PC-9 (cell line): ENCODE measurements around the gene CDT1. TPM values are rescaled to one million over a fixed set of nuclear protein-coding genes. Genes with fewer than 3 reads are reported as not detected.

Experiments used
- BruUV-seq: library from RNA; stranded (reverse); fragments of 400-500 nt; replicated peaks from 2 replicates; lab custom pipeline; 2021; lab: Mats Ljungman, UMichigan
- CTCF ChIA-PET: fragments of 300-600 bp; sonication (Branson Sonifier 250); formaldehyde crosslinking; loops from one replicate; lab custom pipeline; 2022; ENCODE audit warnings: antibody characterized with exemption; lab: Charles Lee
- POLR2A ChIA-PET: fragments of 300-600 bp; sonication (Branson Sonifier 250); formaldehyde crosslinking; loops from one replicate; lab custom pipeline; 2022; ENCODE audit warnings: antibody characterized with exemption; ENCODE audit not compliant: unreplicated experiment; lab: Charles Lee
- DNase-seq, 2 experiments: peaks; one replicate each; pipeline versions ENCODE4 v3.0.0 to v3.0.0-alpha.2; 2015 to 2022; ENCODE audit warnings: mixed read lengths in 1 of 2
- H2AFZ ChIP-seq: fragments of 200-600 bp; sonication (generic); 2 replicates; pipeline ENCODE4 v1.8.1; 2017; ENCODE audit warnings: antibody characterized with exemption
- H3F3A ChIP-seq: fragments of 200-600 bp; sonication (generic); 2 replicates; pipeline ENCODE4 v1.8.1; 2017; ENCODE audit warnings: antibody characterized with exemption, mild to moderate bottlenecking, low read depth; ENCODE audit not compliant: insufficient read depth
- H3K27ac ChIP-seq: fragments of 200-600 bp; sonication (generic); 2 replicates; pipeline ENCODE4 v1.6.1; 2016; ENCODE audit warnings: mixed run types
- H3K27me3 ChIP-seq: fragments of 200-600 bp; sonication (generic); 2 replicates; pipeline ENCODE4 v1.6.1; 2016; ENCODE audit warnings: low read depth, mixed run types; ENCODE audit not compliant: insufficient read depth
- H3K36me3 ChIP-seq: fragments of 200-600 bp; sonication (generic); 2 replicates; pipeline ENCODE4 v1.6.1; 2016; ENCODE audit warnings: low read depth, mixed run types
- H3K4me1 ChIP-seq: fragments of 200-600 bp; sonication (generic); replicated peaks from 2 replicates; pipeline ENCODE4 v1.6.1; 2016; ENCODE audit warnings: mixed run types; ENCODE audit not compliant: insufficient read depth
- H3K4me2 ChIP-seq: fragments of 200-600 bp; sonication (generic); 2 replicates; pipeline ENCODE4 v1.6.1; 2017; ENCODE audit warnings: mixed run types
- H3K4me3 ChIP-seq: fragments of 200-600 bp; sonication (generic); 2 replicates; pipeline ENCODE4 v1.6.1; 2016; ENCODE audit warnings: mixed run types
- H3K79me2 ChIP-seq: fragments of 200-600 bp; sonication (generic); 2 replicates; pipeline ENCODE4 v1.6.1; 2017; ENCODE audit warnings: low read depth, mixed run types
- H3K9me2 ChIP-seq: fragments of 200-600 bp; sonication (generic); 2 replicates; pipeline ENCODE4 v1.8.1; 2017; ENCODE audit warnings: mild to moderate bottlenecking; ENCODE audit not compliant: insufficient read depth
- H3K9me3 ChIP-seq: fragments of 200-600 bp; sonication (generic); 2 replicates; pipeline ENCODE4 v1.8.1; 2016; ENCODE audit warnings: low read depth; ENCODE audit not compliant: insufficient read depth
- H4K20me1 ChIP-seq: fragments of 200-600 bp; sonication (generic); 2 replicates; pipeline ENCODE4 v1.8.1; 2017; ENCODE audit not compliant: insufficient read depth
- EZH2 ChIP-seq: fragments of 200-600 bp; sonication (generic); IDR thresholded peaks from 2 replicates; pipeline ENCODE4 v1.8.0; 2017; ENCODE audit warnings: antibody characterized with exemption, low read depth
- intact Hi-C: fragments of 100-400 bp; cut with micrococcal nuclease; formaldehyde crosslinking; loops from one replicate; pipeline ENCODE4 v1.10.0; 2022; ENCODE audit not compliant: unreplicated experiment
- total RNA-seq: library from RNA; stranded (reverse); gene quantifications from 2 replicates; pipeline ENCODE4 v1.2.3, GENCODE V29; 2021
- TF ChIP-seq, protein P1 (sequence below): fragments of 200-600 bp; sonication (generic); conservative IDR thresholded peaks from 2 replicates; pipeline ENCODE4 v1.6.1; 2017; ENCODE audit warnings: mixed run types, antibody characterized with exemption, mild to moderate bottlenecking, moderate library complexity

CDT1 gene
- total RNA-seq, 1 experiment from 2014 or later, result 73.2 TPM

DNA sequence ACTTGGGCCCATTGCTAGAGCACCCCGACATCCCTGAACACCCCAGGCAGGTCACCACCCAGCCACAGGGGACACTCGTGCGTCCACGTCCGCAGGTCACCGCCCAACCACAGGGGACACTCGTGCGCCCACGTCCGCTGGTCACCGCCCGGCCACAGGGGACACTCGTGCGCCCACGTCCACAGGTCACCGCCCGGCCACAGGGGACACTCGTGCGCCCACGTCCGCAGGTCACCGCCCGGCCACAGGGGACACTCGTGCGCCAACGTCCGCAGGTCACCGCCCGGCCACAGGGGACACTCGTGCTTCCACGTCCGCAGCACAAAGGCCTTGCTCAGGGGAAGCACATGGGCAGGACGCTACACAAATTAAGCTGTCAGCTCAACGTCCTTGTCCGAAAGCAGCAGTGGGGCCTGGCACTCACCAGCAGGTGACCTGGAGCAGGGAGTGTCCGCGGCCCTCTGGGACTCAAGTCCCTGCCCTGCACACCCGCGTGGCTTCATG is 35.5 kb downstream of the CDT1 start:
- Histone ChIP-seq H2AFZ (no peak overlapping the region), H3K27ac (no peak overlapping the region), H3F3A (no peaks in the 10 kb centered on the region), H3K4me2 (no peak overlapping the region), H3K4me3 (no peak overlapping the region), H4K20me1 (no peaks in the 10 kb centered on the region), H3K79me2 (no peaks in the 10 kb centered on the region), H3K36me3 (no peaks in the 10 kb centered on the region), H3K9me3 (no peaks in the 10 kb centered on the region), H3K9me2 (no peaks in the 10 kb centered on the region), H3K27me3 (no peaks in the 10 kb centered on the region), H3K4me1 (no peaks in the 10 kb centered on the region)
- no TSS peak for BruUV-seq
- intact Hi-C loops, result no loop called here
- ChIA-PET CTCF (no interaction called here), POLR2A (no interaction called here)
- no peak for DNase-seq
- TF ChIP-seq, protein P1, sequence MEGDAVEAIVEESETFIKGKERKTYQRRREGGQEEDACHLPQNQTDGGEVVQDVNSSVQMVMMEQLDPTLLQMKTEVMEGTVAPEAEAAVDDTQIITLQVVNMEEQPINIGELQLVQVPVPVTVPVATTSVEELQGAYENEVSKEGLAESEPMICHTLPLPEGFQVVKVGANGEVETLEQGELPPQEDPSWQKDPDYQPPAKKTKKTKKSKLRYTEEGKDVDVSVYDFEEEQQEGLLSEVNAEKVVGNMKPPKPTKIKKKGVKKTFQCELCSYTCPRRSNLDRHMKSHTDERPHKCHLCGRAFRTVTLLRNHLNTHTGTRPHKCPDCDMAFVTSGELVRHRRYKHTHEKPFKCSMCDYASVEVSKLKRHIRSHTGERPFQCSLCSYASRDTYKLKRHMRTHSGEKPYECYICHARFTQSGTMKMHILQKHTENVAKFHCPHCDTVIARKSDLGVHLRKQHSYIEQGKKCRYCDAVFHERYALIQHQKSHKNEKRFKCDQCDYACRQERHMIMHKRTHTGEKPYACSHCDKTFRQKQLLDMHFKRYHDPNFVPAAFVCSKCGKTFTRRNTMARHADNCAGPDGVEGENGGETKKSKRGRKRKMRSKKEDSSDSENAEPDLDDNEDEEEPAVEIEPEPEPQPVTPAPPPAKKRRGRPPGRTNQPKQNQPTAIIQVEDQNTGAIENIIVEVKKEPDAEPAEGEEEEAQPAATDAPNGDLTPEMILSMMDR, result no peak
- TF ChIP-seq EZH2, result no peak

DNA sequence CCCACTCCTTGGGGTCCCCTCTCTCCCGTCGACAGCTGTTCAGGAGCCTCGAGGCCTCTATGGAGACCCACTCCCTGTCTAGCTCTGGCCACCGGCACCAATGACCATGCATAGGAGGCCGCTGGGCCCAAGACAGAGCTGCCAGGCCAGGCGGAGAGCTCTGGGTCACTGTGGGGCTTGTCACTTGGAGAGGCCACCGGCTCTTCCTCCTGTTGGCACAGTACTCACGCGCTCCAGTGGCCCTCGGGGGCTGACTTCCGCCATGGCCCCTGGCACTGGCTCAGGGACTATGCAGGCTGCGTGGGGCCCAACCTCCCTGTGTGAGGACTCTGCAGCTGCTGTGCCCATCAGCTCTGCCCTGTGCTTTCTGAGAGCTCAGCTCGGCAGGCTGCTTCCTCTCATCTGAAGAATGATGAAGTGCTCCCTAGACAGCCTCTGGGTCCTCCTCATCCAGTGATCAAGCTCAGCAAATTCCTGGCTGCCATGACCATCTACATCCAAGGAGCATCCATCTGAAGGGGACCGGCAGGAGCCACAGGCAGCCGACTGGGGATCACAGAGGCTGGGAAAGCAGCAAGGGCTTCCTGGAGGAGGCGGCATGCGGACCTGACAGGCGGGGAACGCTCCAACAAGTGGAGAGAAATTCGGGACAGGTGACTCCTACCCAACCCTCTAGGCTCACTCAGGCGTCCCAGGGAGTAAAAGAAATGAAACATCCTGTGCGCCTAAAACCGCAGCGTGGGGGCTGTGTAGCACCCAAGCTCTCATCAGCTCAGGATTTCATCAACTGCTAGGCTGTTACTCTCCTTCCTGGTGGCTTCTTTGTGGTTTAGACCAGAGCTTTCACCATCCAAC is 36.4 kb downstream of the CDT1 start:
- ChIA-PET POLR2A (no interaction called here), CTCF (no interaction called here)
- DNase-seq, result no peak
- H3K4me2 ChIP-seq, result no peak overlapping the region
- no peak overlapping the region for H2AFZ ChIP-seq
- H3K9me3 ChIP-seq, result no peaks in the 10 kb centered on the region
- no peak overlapping the region for H3K4me3 ChIP-seq
- no peaks in the 10 kb centered on the region for H3K36me3 ChIP-seq
- intact Hi-C loops, result no loop called here
- no peaks in the 10 kb centered on the region for H3K9me2 ChIP-seq
- H3F3A ChIP-seq, result no peaks in the 10 kb centered on the region
- H3K27ac ChIP-seq, result no peak overlapping the region
- no peak for TF ChIP-seq EZH2
- TF ChIP-seq, protein P1, result no peak
- H3K4me1 ChIP-seq, result no peaks in the 10 kb centered on the region
- H3K27me3 ChIP-seq, result no peaks in the 10 kb centered on the region
- no peaks in the 10 kb centered on the region for H4K20me1 ChIP-seq
- H3K79me2 ChIP-seq, result no peaks in the 10 kb centered on the region
- no TSS peak for BruUV-seq

DNA sequence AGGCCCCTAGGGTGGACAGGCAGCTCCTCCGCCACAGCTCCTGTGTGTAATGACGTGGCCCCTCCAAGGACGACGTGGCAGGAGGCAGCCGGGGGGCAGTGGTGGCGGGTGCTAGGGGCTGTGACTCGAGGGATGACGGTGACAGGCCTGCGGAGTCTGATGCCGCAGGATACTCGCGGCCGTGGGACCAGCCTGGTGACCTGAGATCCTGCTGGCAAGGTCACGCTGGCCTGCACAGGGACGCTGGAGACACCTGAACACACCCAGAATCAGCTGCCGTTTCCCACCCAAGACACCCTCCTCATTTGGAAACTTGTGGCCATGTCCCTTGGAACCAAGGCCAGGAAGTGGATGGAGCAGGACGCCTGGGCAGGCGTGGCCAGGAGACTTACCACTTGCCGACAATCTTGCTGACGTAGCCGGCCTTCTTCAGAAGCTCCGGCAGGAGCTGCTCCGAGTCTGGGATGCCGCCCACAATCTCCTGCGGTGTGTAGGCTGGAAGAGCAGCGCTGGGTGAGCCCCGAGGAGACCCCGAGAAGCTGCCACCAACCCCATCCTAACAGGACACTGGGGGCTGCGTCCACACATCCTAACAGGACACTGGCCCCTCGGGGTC is 37.1 kb downstream of the CDT1 start:
- TF ChIP-seq EZH2, result no peak
- TF ChIP-seq, protein P1, result no peak
- no TSS peak for BruUV-seq
- Histone ChIP-seq H3K36me3 (no peaks in the 10 kb centered on the region), H3K9me3 (no peaks in the 10 kb centered on the region), H3K4me2 (no peak overlapping the region), H3K4me1 (no peaks in the 10 kb centered on the region), H4K20me1 (no peaks in the 10 kb centered on the region), H3K4me3 (no peak overlapping the region), H3K9me2 (no peaks in the 10 kb centered on the region), H2AFZ (no peak overlapping the region), H3K79me2 (no peaks in the 10 kb centered on the region), H3F3A (no peaks in the 10 kb centered on the region), H3K27me3 (no peaks in the 10 kb centered on the region), H3K27ac (no peak overlapping the region)
- DNase-seq, result no peak
- ChIA-PET CTCF (no interaction called here), POLR2A (no interaction called here)
- intact Hi-C loops, result no loop called here
